PC-9 (cell line): ENCODE data around the gene HS3ST3A1.

Experiments used
- EZH2 ChIP-seq: fragments of 200-600 bp; sonication (generic); IDR thresholded peaks from 2 replicates; pipeline ENCODE4 v1.8.0; 2017; ENCODE audit warnings: antibody characterized with exemption, low read depth
- TF ChIP-seq, protein P1 (sequence below): fragments of 200-600 bp; sonication (generic); conservative IDR thresholded peaks from 2 replicates; pipeline ENCODE4 v1.6.1; 2017; ENCODE audit warnings: mixed run types, antibody characterized with exemption, mild to moderate bottlenecking, moderate library complexity

DNA sequence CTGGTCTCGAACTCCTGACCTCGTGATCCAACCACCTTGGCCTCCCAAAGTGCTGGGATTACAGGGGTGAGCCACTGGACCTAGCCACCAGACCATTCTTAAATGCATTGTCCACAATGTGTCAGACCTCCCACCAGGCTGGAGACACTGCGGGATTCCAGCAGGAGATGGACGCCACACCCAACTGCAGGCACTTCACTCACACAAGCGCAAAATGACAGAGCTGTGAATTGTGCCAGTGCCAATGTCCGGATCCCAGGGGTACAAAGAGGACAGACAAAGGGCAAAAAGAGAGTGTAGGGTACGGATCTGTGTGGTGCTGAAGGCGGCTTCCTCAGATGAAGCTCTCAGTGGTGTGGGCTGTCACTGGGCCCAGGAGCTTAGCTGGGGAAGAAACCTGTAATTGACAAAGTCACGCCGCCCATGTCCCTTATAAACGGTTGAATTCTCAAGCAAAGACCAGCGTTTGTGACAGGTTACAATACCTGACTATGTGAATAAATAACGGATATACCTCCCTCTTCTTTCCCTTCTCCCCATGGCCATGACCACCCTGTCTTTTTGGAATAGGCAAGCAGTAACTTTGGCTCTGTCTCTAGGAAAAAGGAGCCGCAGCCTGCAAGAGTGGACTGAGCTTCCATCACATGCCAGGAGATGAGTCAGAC is 40.0 kb downstream of the HS3ST3A1 start:
- TF ChIP-seq, protein P1, sequence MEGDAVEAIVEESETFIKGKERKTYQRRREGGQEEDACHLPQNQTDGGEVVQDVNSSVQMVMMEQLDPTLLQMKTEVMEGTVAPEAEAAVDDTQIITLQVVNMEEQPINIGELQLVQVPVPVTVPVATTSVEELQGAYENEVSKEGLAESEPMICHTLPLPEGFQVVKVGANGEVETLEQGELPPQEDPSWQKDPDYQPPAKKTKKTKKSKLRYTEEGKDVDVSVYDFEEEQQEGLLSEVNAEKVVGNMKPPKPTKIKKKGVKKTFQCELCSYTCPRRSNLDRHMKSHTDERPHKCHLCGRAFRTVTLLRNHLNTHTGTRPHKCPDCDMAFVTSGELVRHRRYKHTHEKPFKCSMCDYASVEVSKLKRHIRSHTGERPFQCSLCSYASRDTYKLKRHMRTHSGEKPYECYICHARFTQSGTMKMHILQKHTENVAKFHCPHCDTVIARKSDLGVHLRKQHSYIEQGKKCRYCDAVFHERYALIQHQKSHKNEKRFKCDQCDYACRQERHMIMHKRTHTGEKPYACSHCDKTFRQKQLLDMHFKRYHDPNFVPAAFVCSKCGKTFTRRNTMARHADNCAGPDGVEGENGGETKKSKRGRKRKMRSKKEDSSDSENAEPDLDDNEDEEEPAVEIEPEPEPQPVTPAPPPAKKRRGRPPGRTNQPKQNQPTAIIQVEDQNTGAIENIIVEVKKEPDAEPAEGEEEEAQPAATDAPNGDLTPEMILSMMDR: no peak
- no peak for TF ChIP-seq EZH2
